GM21723 (cell line): ENCODE measurements around the gene LRRC28.

ENCODE experiments used
- ATAC-seq: cut with Tn5 transposase; IDR thresholded peaks from one replicate; pipeline ENCODE4 v1.9.1; 2021; ENCODE audit warnings: mild to moderate bottlenecking, moderate library complexity; ENCODE audit not compliant: unreplicated experiment

LRRC28 gene

DNA sequence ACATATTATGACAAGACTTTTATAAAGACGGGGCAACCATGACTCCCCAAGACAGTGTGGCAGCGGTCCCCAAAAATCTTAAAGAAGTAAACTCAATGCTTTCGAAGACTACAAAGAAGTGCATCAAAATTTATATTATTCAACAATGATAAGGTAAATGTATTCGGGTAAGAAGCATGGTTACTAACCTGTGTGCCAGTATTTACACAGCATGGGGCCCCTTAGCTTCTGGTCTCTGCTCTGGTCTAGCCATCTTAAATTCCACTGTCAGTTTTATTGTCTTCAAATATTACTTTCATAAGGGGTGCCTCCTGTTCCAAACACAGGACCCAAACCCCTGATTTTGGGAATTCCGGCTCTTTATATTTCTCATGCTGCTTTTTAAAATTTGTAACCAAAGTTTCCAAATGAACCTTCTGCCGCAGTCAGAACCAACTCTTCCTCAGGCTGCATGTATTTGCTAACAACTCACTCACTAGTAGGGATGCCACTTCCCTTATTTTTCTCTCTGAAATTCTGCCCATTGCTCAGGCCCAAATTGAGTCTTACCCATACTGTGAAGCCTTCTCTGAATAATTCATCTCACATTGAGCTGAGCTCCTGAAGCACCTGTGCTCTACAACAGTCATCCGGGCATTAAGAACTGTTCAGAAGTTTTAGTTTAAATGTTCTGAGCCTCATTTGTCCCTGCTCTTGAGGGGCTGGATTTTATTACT is 3.1 kb upstream of the LRRC28 start:
- ATAC-seq: no peak

DNA sequence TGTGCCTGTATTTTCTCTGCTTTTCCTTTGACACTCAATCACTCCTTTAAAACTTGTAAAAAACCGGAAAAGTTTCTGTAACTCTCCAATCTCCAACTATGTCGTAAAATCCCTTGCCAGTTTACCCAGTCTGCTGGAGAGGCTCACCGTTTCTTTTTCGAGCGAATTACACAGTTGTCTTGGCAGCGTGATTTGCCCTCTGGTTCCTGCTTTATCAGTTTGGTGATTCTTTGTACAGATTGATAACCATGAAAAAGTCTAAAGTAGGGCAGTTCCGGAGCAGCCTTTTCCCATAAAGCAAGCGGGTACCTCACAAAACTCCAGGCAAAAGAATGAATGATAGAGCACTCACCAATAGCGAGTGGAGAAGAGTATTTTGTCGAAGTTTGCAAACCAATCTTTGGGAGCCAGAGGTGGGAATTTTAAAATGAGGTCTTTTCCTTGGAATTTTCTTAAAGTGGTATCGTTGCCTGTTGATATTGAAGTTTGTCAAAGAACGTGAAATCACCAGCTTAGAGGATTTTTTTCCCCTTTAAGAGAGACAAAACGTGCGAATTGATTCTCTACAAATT is 1.9 kb upstream of the LRRC28 start, which contains the start of gene TTC23:
TSS of gene TTC23 (minus strand) at position 312 of the 572 bp plus-strand sequence. CDS start 20,869 bp downstream, outside the sequence.
- ATAC-seq: no peak

DNA sequence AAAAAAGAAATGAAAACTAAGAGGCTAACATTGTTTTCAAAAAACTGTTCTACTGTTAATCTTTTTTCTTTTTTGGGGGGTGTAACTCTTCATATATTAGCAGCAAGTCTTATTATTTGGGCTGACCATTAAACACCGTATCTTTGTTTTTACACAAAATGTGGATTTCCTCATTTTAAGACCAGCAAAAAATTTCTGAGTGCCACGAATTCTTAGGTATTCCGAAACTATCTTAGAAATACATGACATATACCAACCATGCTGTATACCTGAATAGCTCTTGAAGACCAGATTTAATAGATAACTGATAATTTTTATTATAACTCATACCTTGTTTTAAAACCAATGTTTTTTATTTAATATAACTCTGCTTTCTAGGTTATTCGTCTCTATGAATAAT is 1.3 kb upstream of the LRRC28 start:
- ATAC-seq: no peak

DNA sequence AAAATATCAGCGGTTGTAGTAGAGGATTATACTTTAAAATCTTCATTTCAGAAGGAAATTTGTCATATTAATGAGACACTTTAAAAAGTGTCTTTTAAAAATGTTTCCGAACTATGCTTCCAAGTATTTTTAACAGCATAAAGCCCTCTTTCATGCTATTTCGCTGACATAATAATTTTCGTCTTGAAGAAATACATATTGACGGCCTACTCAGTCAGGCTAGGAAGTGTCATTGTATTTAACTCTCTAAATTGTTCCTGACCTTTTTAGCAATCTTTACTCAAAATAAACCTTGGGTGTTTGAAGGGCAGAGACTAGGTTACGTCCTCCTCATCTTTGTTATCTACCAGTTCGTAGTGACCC is 806 bp upstream of the LRRC28 start:
- no peak for ATAC-seq

DNA sequence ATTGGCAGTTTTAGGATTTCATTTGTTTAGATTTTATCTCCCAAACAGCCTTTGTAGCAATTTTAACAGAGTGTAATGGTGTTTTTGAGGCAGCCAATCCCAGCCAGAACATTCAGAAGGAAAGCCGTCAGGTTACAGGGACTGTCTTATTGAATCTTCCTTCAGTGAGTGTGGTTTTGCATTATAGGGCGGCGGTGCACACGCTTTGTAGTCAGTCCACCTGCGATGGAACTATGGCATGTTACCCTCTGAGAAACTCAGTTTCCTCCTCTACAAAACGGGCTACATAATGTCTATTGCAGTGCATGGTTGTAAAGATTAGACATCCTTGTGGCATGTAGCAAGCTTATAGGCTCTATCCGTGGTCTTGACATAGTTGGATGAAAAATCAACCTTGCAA is 1.0 kb downstream of the LRRC28 start:
- ATAC-seq: no peak

DNA sequence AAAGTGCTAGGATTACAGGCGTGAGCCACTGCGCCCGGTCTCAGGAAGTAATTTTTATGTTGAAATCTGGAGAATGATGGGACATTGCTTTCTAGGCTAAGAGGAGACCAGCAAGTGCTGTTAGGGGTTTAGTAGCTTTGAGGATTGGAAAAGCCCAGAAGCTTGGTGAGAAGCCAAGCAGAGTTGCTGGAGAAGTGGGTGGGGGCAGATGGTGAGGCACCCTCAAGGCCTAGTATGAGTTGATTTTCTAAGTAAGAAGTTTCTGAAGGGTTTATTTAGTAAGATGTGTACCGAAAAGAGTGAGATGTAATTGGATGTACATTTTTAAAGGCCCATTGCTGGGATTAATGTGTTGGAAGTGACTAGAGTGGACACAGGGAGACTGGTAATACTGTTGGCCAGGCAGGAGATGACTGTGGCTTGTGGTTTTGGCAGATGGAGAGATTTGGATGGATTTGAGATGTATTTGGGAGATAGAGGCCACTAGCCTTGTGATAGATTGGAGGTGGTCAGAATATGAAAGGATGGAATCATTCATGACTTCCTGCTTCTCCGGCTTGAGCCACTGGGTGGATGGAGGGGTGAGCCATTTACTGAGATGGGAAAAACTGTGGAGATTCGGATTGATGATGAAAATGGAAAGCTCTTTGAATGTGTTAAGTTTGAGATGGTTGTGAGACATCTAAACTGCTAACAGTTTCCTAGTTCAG is 2.3 kb downstream of the LRRC28 start:
- ATAC-seq: no peak

DNA sequence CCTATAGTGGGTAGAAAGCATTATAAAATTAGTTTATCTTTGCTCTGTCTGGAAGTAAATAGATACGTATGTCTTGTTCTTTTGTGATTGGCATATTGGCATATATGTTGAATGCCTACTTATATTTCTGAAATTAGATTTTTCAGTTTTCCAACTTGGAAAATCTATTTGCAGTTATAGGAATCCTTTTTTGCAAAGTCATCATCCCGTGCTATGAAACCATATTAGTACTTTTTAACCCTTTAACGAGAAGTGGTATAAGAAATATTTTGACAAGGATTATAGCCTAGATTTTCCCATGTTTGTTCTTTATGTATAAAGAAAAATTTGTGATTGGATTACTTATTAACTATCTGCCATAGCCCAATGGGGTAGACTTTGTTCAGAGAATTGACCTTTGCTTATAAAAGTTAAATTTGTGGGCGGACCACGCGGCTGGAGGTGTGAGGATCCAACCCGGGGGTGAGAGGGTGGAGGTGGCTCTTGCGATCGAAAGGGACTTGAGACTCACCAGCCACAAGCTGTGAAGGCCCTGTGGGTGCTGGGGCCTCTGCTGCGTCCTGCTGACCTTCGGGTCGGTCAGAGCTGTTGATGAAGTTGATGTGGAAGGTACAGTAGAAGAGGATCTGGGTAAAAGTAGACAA is 5.9 kb downstream of the LRRC28 start:
- ATAC-seq: no peak

DNA sequence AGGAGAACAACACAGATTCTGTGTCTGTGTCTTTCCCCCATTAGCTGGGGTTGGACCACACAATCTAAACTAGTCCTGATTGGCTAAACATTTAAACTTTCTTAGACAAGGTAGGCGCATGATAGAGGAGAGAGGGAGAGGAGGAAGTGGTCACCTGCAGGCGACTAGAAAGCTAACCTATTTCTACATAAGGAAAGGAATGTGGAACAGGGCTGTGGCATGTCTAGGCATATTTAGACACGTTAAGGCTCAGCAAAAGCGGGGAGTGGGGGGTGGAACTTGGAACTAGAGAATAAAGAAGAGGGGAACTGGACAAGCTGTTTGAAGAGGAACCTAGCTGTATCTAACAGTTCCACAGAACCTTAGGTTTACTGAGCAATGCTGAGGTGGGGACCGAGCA is 12.8 kb downstream of the LRRC28 start:
- no peak for ATAC-seq

DNA sequence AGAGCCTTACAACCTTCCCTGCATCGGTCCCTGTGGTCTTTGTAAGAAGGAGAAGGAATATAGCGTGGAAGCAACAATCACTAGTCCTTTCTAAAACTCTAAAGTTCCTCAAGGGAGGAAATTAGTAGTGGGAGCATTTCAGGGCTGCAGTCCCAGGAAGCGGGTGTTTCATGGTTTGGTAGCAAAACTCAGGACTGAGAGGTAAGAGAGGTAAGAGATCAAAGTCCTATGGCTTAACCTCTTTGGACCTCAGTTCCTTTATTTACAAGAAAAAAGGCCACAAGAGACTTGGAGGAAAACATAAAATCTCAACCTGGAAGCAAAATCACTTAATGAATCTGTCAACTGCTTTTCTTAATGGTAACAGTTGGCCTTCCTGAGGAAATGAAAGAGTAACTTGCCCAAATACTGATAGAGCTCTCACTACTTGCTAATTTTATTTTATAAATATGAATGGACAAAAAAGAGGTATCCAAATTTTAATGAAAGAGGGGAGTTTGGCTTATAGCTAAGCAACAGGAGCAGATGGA is 14.3 kb downstream of the LRRC28 start:
- ATAC-seq: no peak

DNA sequence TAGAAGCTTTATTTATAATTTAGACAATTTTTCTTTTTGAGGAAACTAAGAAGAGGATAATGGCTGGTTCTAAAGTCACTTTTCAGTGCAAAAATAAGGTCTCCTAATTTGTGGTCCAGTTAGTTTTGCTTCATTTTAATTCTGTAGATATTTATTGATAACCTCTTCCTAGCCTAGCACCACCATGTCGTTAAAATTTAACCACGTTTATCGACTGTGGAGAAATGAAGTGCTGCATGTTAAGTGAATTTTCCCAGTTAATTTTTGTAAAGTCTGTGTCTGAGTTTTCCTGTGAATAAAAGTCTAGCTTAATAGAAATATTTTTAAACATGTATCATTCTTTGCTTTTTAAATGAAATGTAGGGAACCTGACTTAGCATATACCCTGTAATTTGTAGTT is 16.7 kb downstream of the LRRC28 start:
- ATAC-seq: no peak

DNA sequence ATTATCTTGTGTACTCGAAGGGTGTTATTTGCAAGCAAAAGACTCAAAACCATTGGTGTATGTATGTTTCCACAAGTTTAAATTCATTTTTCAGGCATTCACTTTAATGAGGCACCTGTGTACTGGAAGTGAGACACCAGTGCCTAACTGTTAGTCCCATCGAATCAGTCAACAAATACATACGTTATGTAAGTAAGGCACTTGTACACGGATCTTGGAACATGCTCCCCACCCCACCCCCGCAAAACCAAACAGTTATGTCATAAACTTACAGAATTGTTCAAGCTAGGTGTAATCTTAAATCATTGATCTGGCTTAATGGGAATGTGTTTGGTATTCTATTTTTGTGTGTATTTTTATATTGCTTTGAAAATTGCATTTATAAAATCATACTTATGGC is 17.1 kb downstream of the LRRC28 start:
- ATAC-seq: no peak

DNA sequence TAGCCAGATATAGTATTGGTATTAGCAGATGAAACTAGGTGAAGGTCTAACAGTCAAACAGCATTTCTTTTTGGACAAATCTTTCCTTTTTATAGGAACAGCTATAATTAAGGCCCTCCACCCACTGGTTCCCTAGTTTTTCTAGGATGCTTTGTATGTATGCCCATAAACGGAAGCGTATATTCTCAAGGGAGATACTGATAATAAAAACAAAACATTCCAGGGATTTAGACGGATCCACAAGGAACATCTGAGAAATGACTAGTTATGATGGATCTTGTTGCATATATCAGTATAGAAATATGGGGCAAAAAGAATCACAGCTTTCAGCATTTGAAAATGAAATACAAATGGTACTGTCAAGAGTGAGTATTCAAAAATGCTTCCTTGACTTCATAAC is 22.5 kb downstream of the LRRC28 start:
- no peak for ATAC-seq

DNA sequence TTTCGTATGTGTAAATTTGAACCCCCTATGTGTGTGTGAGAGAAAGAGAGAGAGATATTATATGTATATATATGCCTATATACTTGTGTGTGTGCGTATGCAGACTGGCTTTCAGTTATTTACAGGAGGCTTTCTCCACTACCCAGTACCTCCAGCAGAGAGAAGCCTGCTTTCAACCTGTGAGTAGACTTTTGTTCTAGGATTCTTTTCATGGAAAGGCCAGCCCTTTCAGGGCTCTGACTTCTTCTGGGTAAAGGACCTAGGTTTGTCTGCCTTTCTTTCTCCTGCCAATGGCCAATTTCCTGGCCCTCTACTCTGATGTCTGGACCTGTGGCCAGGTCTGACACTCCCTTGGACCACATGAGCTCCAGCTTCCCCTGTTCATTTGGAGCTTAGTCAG is 23.8 kb downstream of the LRRC28 start:
- no peak for ATAC-seq

DNA sequence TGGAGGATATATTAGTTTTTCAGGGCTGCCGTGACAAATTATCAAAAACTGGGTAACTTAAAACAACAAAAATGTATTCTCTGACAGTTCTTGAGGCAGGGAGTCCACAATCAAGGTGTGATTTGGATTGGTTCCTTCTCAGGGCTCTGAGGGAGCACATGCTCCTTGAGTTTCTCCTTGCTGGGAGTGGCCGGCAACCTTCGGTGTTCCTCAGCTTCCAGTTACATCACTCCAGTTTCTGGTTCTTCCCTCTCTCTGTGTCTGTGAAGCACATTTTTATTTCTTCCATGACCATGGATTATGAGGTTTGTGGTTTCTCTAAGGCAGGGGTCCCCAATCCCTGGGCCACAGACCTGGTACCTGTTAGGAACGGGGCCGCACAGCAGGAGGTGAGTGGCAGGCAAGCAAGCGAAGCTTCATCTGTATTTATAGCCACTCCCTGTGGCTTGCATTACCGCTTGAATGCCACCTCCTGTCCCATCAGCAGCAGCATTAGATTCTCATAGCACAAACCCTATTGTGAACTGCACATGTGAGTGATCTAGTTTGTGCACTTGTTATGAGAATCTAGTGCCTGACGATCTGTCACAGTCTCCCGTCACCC is 24.3 kb downstream of the LRRC28 start:
- no peak for ATAC-seq

DNA sequence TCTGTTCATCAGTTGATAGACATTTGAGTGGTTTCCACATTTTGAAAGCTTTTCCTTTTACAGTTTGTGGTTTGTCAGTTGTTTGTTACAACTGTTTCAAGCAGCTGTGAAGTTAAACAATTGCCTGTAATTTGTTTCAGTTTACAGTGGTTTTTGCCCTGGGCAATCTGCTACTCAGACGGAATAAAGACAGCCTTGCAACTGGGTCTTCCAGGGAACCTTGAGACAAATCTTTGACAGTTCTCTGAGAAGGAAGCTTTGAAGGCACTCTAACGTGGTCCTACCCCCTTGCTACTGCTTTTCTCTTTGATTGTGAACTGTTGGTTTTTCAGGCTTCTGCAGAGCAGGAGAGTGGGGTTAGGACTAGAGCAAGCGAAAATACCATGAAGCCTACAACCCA is 28.0 kb downstream of the LRRC28 start:
- no peak for ATAC-seq

DNA sequence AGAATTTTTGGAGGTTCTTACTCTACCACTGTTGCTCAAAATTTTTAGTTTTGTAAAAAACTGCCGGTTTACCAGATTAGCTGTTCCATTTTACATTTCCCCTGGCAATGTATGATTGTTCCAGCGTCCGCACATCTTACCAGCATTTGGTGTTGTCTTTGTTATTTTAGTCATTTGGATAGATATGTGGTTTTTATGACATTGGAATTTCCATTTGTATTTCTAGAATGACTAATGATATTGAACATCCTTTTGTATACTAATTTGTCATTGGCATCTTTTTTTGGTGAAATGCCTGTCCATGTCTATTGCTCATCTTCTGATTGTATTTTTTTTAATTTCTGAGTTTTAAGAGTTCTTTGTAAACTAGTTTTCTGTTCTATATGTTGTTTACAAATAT is 28.5 kb downstream of the LRRC28 start:
- no peak for ATAC-seq

DNA sequence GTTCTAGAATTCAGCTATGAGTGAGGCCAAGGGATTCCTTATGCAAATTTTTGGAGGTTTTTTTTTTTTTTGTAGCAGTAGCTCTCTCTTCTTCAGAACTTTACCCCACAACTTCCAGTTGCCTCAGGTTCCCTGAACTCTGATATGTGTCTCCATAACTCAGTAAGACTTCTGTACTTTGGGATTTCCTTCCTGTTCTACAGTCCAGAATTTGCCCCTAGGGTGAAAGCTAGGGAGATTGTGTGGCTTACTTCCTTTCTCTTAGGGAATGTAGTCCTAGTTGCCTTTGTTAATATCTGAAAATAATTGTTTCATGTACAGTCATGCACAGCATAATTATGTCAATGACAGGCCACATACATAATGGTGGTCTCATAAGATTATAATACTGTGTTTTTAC is 30.8 kb downstream of the LRRC28 start:
- no peak for ATAC-seq

DNA sequence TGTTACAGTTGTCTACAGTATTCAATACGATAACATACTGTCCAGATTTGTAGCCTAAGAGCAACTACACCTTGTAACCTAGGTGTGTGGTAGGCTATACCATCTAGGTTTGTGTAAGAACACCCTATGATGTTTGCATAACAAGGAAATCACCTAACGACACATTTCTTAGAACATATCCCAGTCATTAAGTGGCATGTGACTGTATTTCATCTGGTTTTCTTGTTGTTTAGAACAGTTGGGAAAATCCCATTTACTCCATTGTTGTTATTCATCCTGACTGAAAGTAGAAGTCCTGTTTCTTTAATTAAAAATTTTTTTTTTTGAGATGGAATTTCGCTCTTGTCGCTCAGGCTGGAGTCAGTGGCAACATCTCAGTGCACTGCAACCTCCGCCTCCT is 31.3 kb downstream of the LRRC28 start:
- no peak for ATAC-seq

DNA sequence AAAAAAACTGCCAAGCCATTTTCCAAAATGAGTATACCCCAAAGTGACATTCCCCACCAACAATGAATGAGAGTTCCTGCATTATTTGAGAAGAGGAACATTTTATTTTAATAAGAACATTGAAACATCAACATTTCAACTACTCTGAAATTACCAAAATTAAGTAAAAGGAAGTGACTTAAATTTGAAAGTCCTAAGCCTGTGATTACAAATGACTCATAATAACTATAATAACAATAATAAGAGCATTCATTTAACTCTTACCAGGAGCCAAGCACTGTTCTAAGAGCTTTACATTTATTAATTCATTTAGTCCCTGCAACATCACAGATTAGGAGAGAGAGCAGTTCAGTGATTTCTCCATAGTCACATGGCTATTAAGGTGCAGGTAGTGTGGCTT is 32.4 kb downstream of the LRRC28 start:
- no peak for ATAC-seq

DNA sequence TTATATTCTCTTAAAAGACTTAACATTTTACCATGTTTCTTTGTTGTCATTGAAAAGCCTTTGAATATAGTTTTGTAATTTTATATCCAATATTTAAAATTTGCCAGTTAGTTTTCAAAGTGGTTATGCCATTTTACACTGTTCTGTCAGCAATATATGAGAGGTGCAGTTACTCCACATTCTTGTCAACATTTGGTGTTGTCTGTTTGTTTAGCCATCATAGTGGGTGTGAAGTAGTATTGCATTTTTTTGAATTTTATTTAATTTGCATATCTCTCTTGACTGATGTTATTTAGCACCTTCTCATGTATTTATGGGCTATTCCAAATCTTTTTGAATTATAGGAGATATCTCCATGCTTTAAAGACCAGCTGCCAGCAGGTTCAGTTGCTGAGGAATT is 40.4 kb downstream of the LRRC28 start:
- no peak for ATAC-seq

DNA sequence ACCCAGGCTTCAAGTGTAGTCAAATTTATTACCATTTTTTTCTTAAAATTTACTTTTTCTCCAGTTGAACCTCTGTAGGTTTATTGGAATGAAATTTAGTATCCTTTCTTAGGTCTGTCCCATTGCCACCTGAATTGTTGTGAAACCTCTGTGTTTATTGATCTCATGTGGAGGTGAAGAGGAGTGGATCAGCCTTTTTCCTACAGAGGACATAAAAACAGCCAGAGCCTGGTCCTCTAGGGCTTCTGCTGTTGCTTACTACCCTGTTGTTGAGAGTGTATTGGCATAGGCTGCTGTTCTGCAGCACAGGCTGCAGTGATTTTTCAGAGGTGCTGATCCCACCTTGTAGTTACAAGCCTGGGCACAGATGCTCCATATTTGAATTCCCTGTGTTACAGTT is 44.6 kb downstream of the LRRC28 start:
- ATAC-seq: no peak
